Cardiac septum (tissue), 1 donor: Measurements from ENCODE around the gene NARS2. TPM values are rescaled to one million over a fixed set of nuclear protein-coding genes. Genes with fewer than 3 reads are reported as not detected.
"Not testable (repeated sequence)": the region's sequence is repeated elsewhere in the genome, so short reads cannot be mapped to it uniquely, and the experiment has no call there.

Experiments used
- DNase-seq: peaks from one replicate; pipeline ENCODE4 v3.0.0-alpha.2; 2020; ENCODE audit warnings: low spot score
- intact Hi-C: fragments of 100-400 bp; cut with DNase I; formaldehyde crosslinking; loops from one replicate; pipeline ENCODE4 v1.14.0; 2022
- total RNA-seq: library from RNA; stranded (reverse); fragmentation: NEBNext Ultra II Directional; extraction: Animal tissue kit (Norgen Biotek cat#: 25700); gene quantifications from one replicate; pipeline ENCODE4 v1.2.1, GENCODE V29; 2021
- donor health status: DM: no; HTN: no; CAD: no.

The NARS2 gene
- total RNA-seq, 1 donor from 2014 or later: 9.9 TPM

GRCh38 chr11:78577495-78577894, 2.8 kb upstream of the NARS2 start:
- intact Hi-C loops: no loop called here
- no peak for DNase-seq

GRCh38 chr11:78576549-78577097, 2.0 kb upstream of the NARS2 start:
- intact Hi-C loops: no loop called here
- no peak for DNase-seq

- intact Hi-C loops: no loop called here
- DNase-seq: no peak
These were observed 814 bp upstream of the NARS2 start for GRCh38 chr11:78575478-78575877.

- intact Hi-C loops: no loop called here
- no peak for DNase-seq
These were observed 983 bp downstream of the NARS2 start for GRCh38 chr11:78573681-78574080.

- no peak for DNase-seq
- intact Hi-C loops: no loop called here
These were observed 1.4 kb downstream of the NARS2 start for GRCh38 chr11:78573271-78573670.

GRCh38 chr11:78572394-78572793, 2.3 kb downstream of the NARS2 start:
- no peak for DNase-seq
- intact Hi-C loops: no loop called here

- intact Hi-C loops: no loop called here
- DNase-seq: no peak
These were observed 4.6 kb downstream of the NARS2 start for GRCh38 chr11:78570031-78570430.

- intact Hi-C loops: loop anchor here (5.0 kb wide), 1 partner anchor 420 kb away; no protein-coding TSS in a partner anchor
- no peak for DNase-seq
These were observed 7.5 kb downstream of the NARS2 start for GRCh38 chr11:78567209-78567608.

- no peak for DNase-seq
- intact Hi-C loops: loop anchor here (2.0 to 5.0 kb wide), 3 partner anchors 147 to 417 kb away; partner anchors contain the start of gene GAB2
These were observed 9.9 kb downstream of the NARS2 start for GRCh38 chr11:78564490-78565467.

GRCh38 chr11:78564037-78564436, 10.6 kb downstream of the NARS2 start:
- intact Hi-C loops: loop anchor here (2.0 to 5.0 kb wide), 2 partner anchors 147 to 335 kb away; partner anchors contain the start of gene GAB2
- DNase-seq: not testable (repeated sequence)

- intact Hi-C loops: loop anchor here (5.0 kb wide), 1 partner anchor 146 kb away; the partner anchor contains the start of gene GAB2
- not testable (repeated sequence) for DNase-seq
These were observed 11.6 kb downstream of the NARS2 start for GRCh38 chr11:78563090-78563489.

- intact Hi-C loops: loop anchor here (5.0 kb wide), 1 partner anchor 145 kb away; the partner anchor contains the start of gene GAB2
- DNase-seq: no peak
These were observed 12.3 kb downstream of the NARS2 start for GRCh38 chr11:78562398-78562797.

GRCh38 chr11:78560826-78561484, 13.7 kb downstream of the NARS2 start:
- intact Hi-C loops: loop anchor here (5.0 kb wide), 1 partner anchor 144 kb away; the partner anchor contains the start of gene GAB2
- DNase-seq: no peak

GRCh38 chr11:78560153-78560552, 14.5 kb downstream of the NARS2 start:
- intact Hi-C loops: loop anchor here (5.0 kb wide), 1 partner anchor 143 kb away; the partner anchor contains the start of gene GAB2
- no peak for DNase-seq

GRCh38 chr11:78557236-78557635, 17.4 kb downstream of the NARS2 start:
- no peak for DNase-seq
- intact Hi-C loops: no loop called here

- no peak for DNase-seq
- intact Hi-C loops: no loop called here
These were observed 19.1 kb downstream of the NARS2 start for GRCh38 chr11:78555592-78555991.

GRCh38 chr11:78552881-78553280, 21.8 kb downstream of the NARS2 start:
- no peak for DNase-seq
- intact Hi-C loops: no loop called here

- intact Hi-C loops, DNase-seq: not testable (repeated sequence)
These were observed 22.5 kb downstream of the NARS2 start for GRCh38 chr11:78552139-78552538.

GRCh38 chr11:78551066-78551465, 23.6 kb downstream of the NARS2 start:
- no peak for DNase-seq
- intact Hi-C loops: no loop called here
